DOHH2 (cell line): ENCODE data around the gene OCA2.

Source experiments
- H3F3A ChIP-seq: fragments of 200-600 bp; sonication (generic), shearing (Covaris generic); 2 replicates; pipeline ENCODE4 v1.6.0; 2016; ENCODE audit warnings: antibody characterized with exemption, mild to moderate bottlenecking; ENCODE audit not compliant: control insufficient read depth, insufficient read depth
- H3K27ac ChIP-seq: fragments of 200-600 bp; sonication (generic); 2 replicates; pipeline ENCODE4 v1.5.1; 2014; ENCODE audit warnings: low read depth, mild to moderate bottlenecking, low read length, moderate library complexity
- H3K27me3 ChIP-seq: fragments of 200-600 bp; sonication (generic); 2 replicates; pipeline ENCODE4 v1.6.1; 2014; ENCODE audit warnings: mild to moderate bottlenecking, low read length, mixed read lengths; ENCODE audit not compliant: control insufficient read depth
- H3K36me3 ChIP-seq: fragments of 200-600 bp; sonication (generic); 2 replicates; pipeline ENCODE4 v1.6.1; 2014; ENCODE audit warnings: mild to moderate bottlenecking, low read length, moderate library complexity, mixed read lengths; ENCODE audit not compliant: control insufficient read depth
- H3K4me1 ChIP-seq: fragments of 200-600 bp; sonication (generic); 2 replicates; pipeline ENCODE4 v1.6.1; 2014; ENCODE audit warnings: mild to moderate bottlenecking, low read length, mixed read lengths; ENCODE audit not compliant: control insufficient read depth
- H3K4me2 ChIP-seq: fragments of 200-600 bp; sonication (generic); 2 replicates; pipeline ENCODE4 v1.6.0; 2014; ENCODE audit warnings: mild to moderate bottlenecking, low read length, moderate library complexity
- H3K4me3 ChIP-seq: fragments of 200-600 bp; sonication (generic); 2 replicates; pipeline ENCODE4 v1.5.1; 2014; ENCODE audit warnings: mild to moderate bottlenecking, low read length, mixed read lengths
- H3K79me2 ChIP-seq: fragments of 200-600 bp; sonication (generic); 2 replicates; pipeline ENCODE4 v1.6.1; 2014; ENCODE audit warnings: mild to moderate bottlenecking, low read length, mixed read lengths; ENCODE audit not compliant: control insufficient read depth
- H3K9me2 ChIP-seq: fragments of 200-600 bp; sonication (generic); replicated peaks from 2 replicates; pipeline ENCODE4 v1.6.1; 2014; ENCODE audit warnings: mild to moderate bottlenecking, low read length, mixed read lengths; ENCODE audit not compliant: control insufficient read depth
- H3K9me3 ChIP-seq: fragments of 200-600 bp; sonication (generic); 2 replicates; pipeline ENCODE4 v1.6.1; 2014; ENCODE audit warnings: antibody characterized with exemption, low read length, mixed read lengths; ENCODE audit not compliant: control insufficient read depth, insufficient read depth
- H4K20me1 ChIP-seq: fragments of 200-600 bp; sonication (generic); 2 replicates; pipeline ENCODE4 v1.6.0; 2014; ENCODE audit warnings: low read depth, mild to moderate bottlenecking, antibody characterized with exemption, low read length, moderate library complexity; ENCODE audit not compliant: control insufficient read depth, insufficient read depth
- EZH2phosphoT487 ChIP-seq: fragments of 200-600 bp; sonication (generic); IDR thresholded peaks from 2 replicates; pipeline ENCODE4 v1.6.1; 2017; ENCODE audit warnings: borderline replicate concordance, mild to moderate bottlenecking, antibody characterized with exemption, low read length, moderate library complexity, mixed read lengths
- TF ChIP-seq, protein P1 (sequence below): fragments of 200-600 bp; sonication (generic); IDR thresholded peaks from one replicate; pipeline ENCODE4 v1.5.1; 2014; ENCODE audit warnings: antibody characterized with exemption, mild to moderate bottlenecking, low read depth, low read length; ENCODE audit not compliant: poor library complexity, severe bottlenecking

Gene OCA2

DNA sequence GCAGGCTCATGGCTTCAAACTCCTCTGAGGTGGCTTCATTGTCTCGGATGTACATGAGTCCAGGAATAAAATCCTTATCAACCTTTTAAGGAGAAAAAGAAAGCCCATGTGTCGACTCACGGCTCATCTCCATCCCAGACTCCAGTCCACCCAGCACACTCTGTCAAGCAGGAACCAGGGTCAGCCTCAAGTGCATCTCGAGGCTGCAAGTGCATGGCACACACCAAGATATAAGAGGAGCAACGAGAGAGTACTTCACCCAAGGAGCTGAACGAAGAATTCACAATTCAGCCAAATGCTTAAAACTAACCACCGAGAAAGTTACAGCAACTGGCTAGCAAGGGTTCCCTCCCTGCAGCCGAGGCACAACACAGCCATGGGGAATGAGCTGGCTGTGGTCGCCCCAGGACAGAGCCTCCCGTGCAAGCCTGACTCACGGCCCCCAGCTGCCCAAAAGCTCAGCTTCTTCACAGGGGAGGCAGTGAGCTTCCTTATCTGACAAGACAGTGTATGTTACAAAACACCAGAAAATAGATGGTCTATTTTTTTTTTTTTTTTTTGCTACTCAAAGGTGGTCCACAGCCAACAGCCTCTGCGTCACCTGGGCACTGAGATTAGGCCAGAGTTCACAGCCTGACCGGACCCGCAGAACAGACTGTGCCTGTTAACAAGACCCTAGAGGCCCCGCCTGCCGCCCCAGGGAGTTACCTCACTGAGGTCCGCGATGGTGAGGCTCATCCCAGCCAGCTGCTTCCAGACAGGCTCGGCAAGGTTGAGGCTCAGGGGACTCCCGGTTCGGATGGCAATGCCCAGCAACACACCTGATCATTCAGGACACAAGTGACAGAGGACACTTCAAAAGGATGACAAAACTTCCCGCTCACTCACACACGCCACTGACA lies 15.9 kb upstream of the OCA2 start:
- Histone ChIP-seq H3K9me3 (no peaks in the 10 kb centered on the region), H3K4me1 (no peaks in the 10 kb centered on the region), H3K36me3 (peaks cover 67% of the 10 kb centered on the region), H3K79me2 (no peaks in the 10 kb centered on the region), H3K27ac (no peak overlapping the region), H4K20me1 (no peaks in the 10 kb centered on the region), H3F3A (no peaks in the 10 kb centered on the region), H3K4me2 (no peak overlapping the region), H3K9me2 (no peaks in the 10 kb centered on the region), H3K27me3 (no peaks in the 10 kb centered on the region), H3K4me3 (no peak overlapping the region)
- TF ChIP-seq EZH2phosphoT487: no peak
- TF ChIP-seq, protein P1, sequence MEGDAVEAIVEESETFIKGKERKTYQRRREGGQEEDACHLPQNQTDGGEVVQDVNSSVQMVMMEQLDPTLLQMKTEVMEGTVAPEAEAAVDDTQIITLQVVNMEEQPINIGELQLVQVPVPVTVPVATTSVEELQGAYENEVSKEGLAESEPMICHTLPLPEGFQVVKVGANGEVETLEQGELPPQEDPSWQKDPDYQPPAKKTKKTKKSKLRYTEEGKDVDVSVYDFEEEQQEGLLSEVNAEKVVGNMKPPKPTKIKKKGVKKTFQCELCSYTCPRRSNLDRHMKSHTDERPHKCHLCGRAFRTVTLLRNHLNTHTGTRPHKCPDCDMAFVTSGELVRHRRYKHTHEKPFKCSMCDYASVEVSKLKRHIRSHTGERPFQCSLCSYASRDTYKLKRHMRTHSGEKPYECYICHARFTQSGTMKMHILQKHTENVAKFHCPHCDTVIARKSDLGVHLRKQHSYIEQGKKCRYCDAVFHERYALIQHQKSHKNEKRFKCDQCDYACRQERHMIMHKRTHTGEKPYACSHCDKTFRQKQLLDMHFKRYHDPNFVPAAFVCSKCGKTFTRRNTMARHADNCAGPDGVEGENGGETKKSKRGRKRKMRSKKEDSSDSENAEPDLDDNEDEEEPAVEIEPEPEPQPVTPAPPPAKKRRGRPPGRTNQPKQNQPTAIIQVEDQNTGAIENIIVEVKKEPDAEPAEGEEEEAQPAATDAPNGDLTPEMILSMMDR: no peak

DNA sequence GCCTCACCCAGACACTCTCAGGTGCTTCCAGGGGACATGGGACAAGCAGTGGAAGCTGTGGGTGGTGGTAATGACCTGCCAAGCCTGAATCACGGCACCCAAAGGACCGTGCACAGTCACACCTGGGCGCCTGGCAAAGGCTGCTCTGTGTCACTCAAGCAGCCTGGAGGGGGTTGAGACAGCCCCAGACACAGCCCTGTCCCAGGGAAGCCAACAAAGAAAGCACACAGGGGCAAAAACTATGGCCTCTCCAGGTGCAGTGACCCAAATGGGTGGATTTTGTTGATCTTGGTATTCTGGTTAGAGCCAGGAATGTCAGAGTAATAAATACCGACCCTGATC lies 15.0 kb upstream of the OCA2 start:
- H3K27me3 ChIP-seq: no peaks in the 10 kb centered on the region
- no peak overlapping the region for H3K27ac ChIP-seq
- H3K4me3 ChIP-seq: no peak overlapping the region
- H4K20me1 ChIP-seq: no peaks in the 10 kb centered on the region
- H3K4me2 ChIP-seq: no peak overlapping the region
- no peaks in the 10 kb centered on the region for H3K4me1 ChIP-seq
- no peak for TF ChIP-seq EZH2phosphoT487
- TF ChIP-seq, protein P1: no peak
- H3K9me3 ChIP-seq: no peaks in the 10 kb centered on the region
- H3K9me2 ChIP-seq: no peaks in the 10 kb centered on the region
- H3K36me3 ChIP-seq: peaks cover 64% of the 10 kb centered on the region
- H3F3A ChIP-seq: no peaks in the 10 kb centered on the region
- H3K79me2 ChIP-seq: no peaks in the 10 kb centered on the region

DNA sequence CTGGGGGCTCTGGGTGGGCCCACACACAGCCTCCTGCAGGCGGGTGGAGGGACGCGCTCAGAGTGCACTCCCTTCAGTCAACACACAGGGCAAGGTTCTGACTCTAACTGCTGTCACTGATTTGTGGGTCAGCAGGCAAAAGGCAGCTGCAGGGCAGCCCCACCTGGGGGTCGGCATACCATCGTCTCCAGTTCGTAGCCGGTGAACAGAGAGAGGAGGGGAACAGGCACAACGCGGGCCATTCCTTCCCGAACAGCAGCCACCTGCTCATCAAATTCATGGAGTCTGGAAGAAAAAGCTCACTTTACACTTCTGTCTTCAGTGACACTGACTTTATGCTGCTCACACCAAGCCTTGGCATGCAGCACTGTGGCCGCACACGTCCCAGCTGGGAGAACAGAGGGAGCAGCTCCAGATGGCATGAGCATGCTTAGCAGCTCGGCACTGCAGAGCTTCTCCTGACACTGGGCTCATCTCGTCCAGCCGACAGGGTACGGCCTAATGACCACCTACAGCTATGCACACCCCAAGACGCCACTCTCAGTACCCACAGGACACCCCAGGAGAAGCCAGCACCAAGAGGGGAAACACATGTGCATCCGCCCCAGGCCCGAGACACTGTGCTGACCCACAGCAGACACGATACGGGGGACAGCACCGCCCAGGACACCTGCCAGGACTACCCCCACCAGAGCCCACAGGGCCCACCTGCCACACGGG lies 14.4 kb upstream of the OCA2 start:
- Histone ChIP-seq H3K4me2 (no peak overlapping the region), H3K27me3 (no peaks in the 10 kb centered on the region), H3K4me1 (no peaks in the 10 kb centered on the region), H3K79me2 (no peaks in the 10 kb centered on the region), H4K20me1 (no peaks in the 10 kb centered on the region), H3K27ac (no peak overlapping the region), H3F3A (no peaks in the 10 kb centered on the region), H3K4me3 (no peak overlapping the region), H3K9me3 (no peaks in the 10 kb centered on the region), H3K36me3 (peaks cover 61% of the 10 kb centered on the region), H3K9me2 (no peaks in the 10 kb centered on the region)
- TF ChIP-seq EZH2phosphoT487: no peak
- TF ChIP-seq, protein P1: no peak
